ENCODE measurements around the gene MAFB.
"Not testable (repeated sequence)": the region's sequence is repeated elsewhere in the genome, so short reads cannot be mapped to it uniquely, and the experiment has no call there.

Gene MAFB

GRCh38 chr20:40689100-40689942, at the start of gene MAFB:
TSS of gene MAFB (minus strand) at chr20:40689236. CDS start at chr20:40688850, 386 bp downstream.
- DNase-seq (ENCODE audit: low read depth) = no peak

GRCh38 chr20:40736468-40736867, 47.4 kb upstream of the MAFB start:
- DNase-seq (ENCODE audit: low read depth) = not testable (repeated sequence)

- no peak for DNase-seq (ENCODE audit: low read depth)
Observed at GRCh38 chr20:40728996-40729395, 40.0 kb upstream of the MAFB start.

GRCh38 chr20:40728470-40728869, 39.4 kb upstream of the MAFB start:
- DNase-seq (ENCODE audit: low read depth) = no peak

DNA sequence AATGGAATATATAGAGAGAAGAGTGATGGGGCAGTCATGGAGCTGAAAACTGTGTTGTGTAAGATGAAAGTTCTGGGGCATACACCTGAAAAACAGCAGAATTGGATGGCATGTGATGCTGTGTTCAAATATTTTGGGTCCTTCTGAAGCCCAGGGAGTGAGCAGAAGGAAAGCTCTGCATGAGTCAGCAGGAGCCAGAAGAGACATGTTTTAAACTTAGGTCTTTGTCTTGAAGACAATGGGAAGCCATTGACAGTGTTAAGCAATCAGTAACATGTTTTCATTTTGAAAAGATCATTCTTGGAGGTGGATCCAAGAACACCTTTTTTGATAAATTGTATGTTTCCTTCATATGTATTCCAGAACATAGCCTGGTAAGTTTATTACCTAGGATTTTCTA, 38.9 kb upstream of the MAFB start:
- DNase-seq (ENCODE audit: low read depth) = no peak

- DNase-seq (ENCODE audit: low read depth) = no peak
Observed at GRCh38 chr20:40726776-40727175, 37.7 kb upstream of the MAFB start.

DNA sequence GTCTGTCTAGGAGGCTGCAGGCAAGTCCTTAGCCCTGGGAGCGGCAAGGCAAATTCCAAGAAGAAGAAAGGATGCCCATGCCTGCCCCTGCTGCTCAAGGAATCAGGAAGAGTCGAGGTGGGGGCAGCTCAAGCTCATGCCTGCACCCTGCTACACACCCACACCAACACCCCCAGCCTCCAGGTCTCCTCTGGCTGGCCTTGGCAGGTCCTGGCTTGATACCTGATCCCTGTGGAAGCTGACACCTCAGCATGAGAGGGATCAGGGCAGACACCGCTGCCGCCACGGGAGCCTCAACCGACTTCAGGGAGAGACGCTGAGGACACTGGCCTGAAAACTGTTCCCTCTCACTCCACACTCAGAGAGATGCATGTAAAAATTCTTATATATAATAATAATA, 35.5 kb upstream of the MAFB start:
- DNase-seq (ENCODE audit: low read depth) = no peak

GRCh38 chr20:40720826-40721225, 31.8 kb upstream of the MAFB start:
- DNase-seq (ENCODE audit: low read depth) = no peak

DNA sequence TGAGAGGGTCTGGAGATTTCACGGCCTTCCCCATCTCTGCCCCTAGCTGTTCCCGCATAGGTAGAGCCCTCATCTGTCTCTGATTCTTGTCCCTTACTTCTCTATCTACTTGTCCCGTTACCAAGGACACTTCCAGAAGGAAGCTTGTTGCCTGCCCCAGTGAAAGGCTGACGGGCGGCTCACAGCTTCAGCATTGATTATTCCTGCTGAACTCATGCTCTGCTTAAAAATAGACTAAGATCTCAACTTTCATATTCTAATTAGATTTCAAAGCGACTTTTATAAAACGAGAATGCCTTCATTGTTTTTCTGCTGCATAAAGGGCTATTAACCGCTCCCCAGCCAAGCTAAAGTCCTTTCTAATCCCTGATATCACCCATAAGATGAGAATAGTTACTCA, 31.1 kb upstream of the MAFB start:
- DNase-seq (ENCODE audit: low read depth) = no peak

GRCh38 chr20:40718982-40719729, 30.1 kb upstream of the MAFB start:
- DNase-seq (ENCODE audit: low read depth) = no peak

- DNase-seq (ENCODE audit: low read depth) = no peak
Observed at GRCh38 chr20:40718214-40718977, 29.4 kb upstream of the MAFB start.

- DNase-seq (ENCODE audit: low read depth) = no peak
Observed at GRCh38 chr20:40717343-40717865, 28.4 kb upstream of the MAFB start.

DNA sequence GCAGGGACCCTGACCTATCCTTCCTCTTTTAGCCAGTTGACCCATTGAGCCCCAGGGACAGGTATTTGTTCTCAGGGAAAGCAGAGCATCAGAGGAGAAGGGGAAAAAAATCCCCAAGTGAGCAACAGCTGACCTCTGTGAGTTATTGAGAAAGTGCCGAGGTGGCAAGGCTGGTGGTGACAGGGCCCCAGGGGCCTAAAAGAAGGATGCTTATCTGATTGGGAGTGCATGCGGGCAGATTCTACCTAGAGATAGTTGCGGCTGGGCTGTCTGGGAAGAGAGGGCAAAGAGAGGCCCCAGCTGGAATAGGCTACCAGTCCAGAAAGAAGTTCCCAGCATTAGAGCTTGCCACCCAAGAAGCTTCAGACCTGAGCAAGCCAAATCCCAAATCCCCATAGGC, 26.5 kb upstream of the MAFB start:
- no peak for DNase-seq (ENCODE audit: low read depth)

GRCh38 chr20:40714916-40715315, 25.9 kb upstream of the MAFB start:
- no peak for DNase-seq (ENCODE audit: low read depth)

- DNase-seq (ENCODE audit: low read depth) = no peak
Observed at GRCh38 chr20:40714109-40714508, 25.1 kb upstream of the MAFB start.

DNA sequence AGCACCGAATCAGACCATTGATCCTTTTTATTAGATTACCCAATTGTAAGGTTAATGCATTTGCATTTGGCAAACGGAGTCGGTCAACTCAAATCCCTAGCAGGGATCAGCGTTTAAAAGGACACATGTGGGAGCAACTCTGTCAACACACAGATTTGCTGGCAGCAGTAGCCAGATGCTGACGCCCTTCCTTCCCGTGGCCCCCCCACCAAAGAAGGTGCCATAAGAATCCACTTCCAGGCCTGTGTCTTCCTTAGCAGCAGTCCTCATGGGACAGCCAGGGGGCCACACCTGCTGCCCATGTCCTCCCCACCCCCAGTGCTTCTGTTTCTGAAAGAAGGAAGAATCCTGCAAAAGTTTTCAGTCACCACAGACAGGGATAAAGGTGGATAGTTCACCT, 24.5 kb upstream of the MAFB start:
- DNase-seq (ENCODE audit: low read depth) = no peak

DNA sequence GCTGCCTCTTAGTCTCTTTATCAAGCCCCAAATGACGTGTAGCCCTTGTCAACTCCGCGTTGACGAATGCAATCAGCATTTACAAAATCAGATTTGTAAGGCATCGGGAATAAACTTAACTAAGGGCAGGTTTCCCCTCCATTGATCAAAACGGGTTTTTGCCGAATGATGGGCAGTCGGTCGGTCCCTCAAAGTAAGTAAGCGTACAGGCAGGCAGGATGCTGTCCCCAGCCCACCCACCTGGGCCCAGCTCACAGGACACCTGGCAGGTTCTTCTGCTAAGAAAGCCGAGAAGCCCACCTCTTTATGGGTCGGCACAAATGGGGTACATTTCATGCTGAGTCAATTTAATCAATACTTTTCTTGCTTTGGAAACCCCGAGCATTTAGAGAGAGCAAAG, 22.0 kb upstream of the MAFB start:
- no peak for DNase-seq (ENCODE audit: low read depth)

- DNase-seq (ENCODE audit: low read depth) = no peak
Observed at GRCh38 chr20:40710603-40711002, 21.6 kb upstream of the MAFB start.

DNA sequence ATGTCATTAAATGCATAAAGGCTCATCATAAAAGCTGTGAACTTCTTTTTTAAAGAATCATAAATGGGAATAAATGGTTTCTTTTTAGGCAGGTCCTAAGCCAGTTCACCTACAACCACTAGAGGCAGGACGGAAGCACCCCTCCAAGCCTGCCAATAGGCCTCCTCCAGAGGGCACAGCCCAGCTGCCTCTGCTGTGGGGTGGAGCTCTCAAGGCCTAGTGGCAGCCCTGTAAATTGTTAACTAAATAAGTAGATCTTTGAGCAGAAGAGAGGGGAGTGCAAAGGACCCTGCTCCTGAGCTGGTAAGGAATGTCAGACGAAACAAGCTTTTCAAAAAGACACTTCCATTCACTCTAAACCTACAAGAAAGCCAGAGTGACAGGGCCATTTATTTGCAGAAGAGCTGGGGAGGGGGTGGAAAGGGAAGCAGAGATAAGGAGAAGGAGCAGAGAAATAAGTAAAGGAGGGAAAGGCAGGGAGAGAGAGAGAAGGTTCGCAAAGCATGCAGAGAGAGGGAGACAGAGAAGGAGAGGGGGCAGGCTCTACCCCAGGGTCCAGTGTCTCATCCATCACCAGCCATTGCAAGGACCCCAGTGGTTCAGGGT, 18.0 kb upstream of the MAFB start:
- no peak for DNase-seq (ENCODE audit: low read depth)

DNA sequence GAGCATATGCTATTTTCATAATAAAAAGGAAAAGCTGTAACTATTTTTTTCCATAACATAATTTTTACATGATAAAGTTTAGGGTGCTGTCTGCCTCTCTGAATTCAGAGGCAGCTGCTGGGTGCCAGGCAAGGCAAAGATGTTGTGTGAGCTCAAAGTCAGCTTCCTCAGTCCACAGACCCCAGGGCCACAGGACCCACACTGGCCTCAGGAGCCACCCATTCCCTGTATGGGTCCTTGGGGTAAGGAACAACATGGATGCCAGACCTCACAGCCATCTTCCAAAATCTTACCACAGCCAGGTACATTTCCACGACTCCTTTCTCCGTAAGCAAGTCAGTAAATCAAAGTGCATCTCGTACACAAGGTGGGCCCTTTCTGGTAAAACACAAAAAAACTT, 16.4 kb upstream of the MAFB start:
- no peak for DNase-seq (ENCODE audit: low read depth)

DNA sequence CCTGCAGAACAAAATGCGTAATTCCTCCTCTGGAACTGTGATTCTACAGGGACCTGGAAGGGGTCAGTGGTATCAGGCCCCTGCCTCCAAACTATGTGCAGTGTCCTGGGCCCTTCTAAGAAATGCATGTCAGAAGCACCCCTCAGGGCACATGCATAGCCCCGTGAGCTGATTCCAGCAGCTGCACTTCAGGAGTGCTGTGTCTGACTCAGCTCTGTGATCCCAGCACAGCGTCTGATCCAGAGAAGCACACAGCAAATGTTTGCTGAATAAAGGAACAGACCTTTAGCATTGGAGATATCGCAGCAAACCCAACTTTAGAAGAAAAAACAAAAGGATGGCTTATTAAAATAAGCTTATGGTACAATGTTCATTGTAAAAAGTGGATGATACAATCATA, 15.8 kb upstream of the MAFB start:
- DNase-seq (ENCODE audit: low read depth) = no peak

GRCh38 chr20:40703975-40704530, 15.0 kb upstream of the MAFB start:
- DNase-seq (ENCODE audit: low read depth) = no peak
